ENCODE results near the gene SPON1.

GRCh38 chr11:14114269-14114668 lies 151.7 kb downstream of the SPON1 start:
- TF ChIP-seq CTCF (IDR thresholded peaks at IDR 0.05) (no peak), POLR2AphosphoS5 (IDR thresholded peaks at IDR 0.05) (no peak)

Measured in suprapubic skin (tissue), 3 donors.